CD14-positive monocyte (primary cell): ENCODE data around the gene SOBP. TPM values are rescaled to one million over a fixed set of nuclear protein-coding genes. Genes with fewer than 3 reads are reported as not detected.

ENCODE experiments used
- DNase-seq, 3 donors: peaks; one replicate each; pipeline ENCODE4 v3.0.0-alpha.2; 2011 to 2022
- H2AFZ ChIP-seq: 2 replicates; pipeline ENCODE4 v1.6.0; 2012; ENCODE audit warnings: mild to moderate bottlenecking, low read depth, low read length, inconsistent platforms; ENCODE audit not compliant: insufficient read depth, poor library complexity, severe bottlenecking
- H3K27ac ChIP-seq, 2 donors: 1 replicate in 1 of 2; 2 replicates in 1 of 2; pipeline ENCODE4 v1.5.1; 2012 to 2013; ENCODE audit warnings: low read length in 2 of 2, control low read depth in 1 of 2, inconsistent platforms in 1 of 2, low read depth in 1 of 2, mild to moderate bottlenecking in 1 of 2
- H3K27me3 ChIP-seq, 2 donors: one replicate each; pipeline versions ENCODE4 v1.6.0 to v1.6.1; 2011 to 2013; ENCODE audit warnings: low read length in 2 of 2; ENCODE audit not compliant: control insufficient read depth in 2 of 2, insufficient read depth in 2 of 2
- H3K36me3 ChIP-seq, 2 donors: replicated peaks in 1 of 2; 1 replicate in 1 of 2; 2 replicates in 1 of 2; pipeline versions ENCODE4 v1.5.1 to v1.6.1; 2012 to 2013; ENCODE audit warnings: low read length in 2 of 2, control low read depth in 1 of 2, inconsistent platforms in 1 of 2, mild to moderate bottlenecking in 1 of 2; ENCODE audit not compliant: insufficient read depth in 2 of 2, control insufficient read depth in 1 of 2
- H3K4me1 ChIP-seq, 2 donors: 1 replicate in 1 of 2; 2 replicates in 1 of 2; pipeline versions ENCODE4 v1.5.1 to v1.6.1; 2012 to 2013; ENCODE audit warnings: low read length in 2 of 2, control low read depth in 1 of 2, inconsistent platforms in 1 of 2, mild to moderate bottlenecking in 1 of 2, moderate library complexity in 1 of 2; ENCODE audit not compliant: insufficient read depth in 2 of 2, control insufficient read depth in 1 of 2
- H3K4me2 ChIP-seq: replicated peaks from 2 replicates; pipeline ENCODE3; 2012; ENCODE audit warnings: low read length, moderate library complexity, mild to moderate bottlenecking; ENCODE audit not compliant: poor library complexity, severe bottlenecking; ENCODE audit errors: extremely low read depth
- H3K4me3 ChIP-seq, 3 experiments: fragments of 200-600 bp in 1 of 3; sonication (generic) in 1 of 3; replicated peaks in 1 of 3; 1 replicate in 2 of 3; 2 replicates in 1 of 3; pipeline ENCODE4 v1.5.1; 2011 to 2013; ENCODE audit warnings: low read length in 3 of 3, mild to moderate bottlenecking in 3 of 3, control low read depth in 2 of 3, low read depth in 2 of 3, inconsistent platforms in 1 of 3, moderate library complexity in 1 of 3
- H3K79me2 ChIP-seq: 2 replicates; pipeline ENCODE4 v1.6.0; 2012; ENCODE audit warnings: mild to moderate bottlenecking, control low read depth, inconsistent platforms, low read length, moderate library complexity; ENCODE audit not compliant: insufficient read depth
- H3K9ac ChIP-seq: 2 replicates; pipeline ENCODE4 v1.6.0; 2017; ENCODE audit warnings: low read length, mild to moderate bottlenecking; ENCODE audit not compliant: insufficient read depth, poor library complexity, severe bottlenecking
- H3K9me3 ChIP-seq, 2 donors: replicated peaks in 1 of 2; 1 replicate in 1 of 2; 2 replicates in 1 of 2; pipeline versions ENCODE4 v1.5.1 to v1.6.1; 2012 to 2013; ENCODE audit warnings: low read length in 2 of 2, control low read depth in 1 of 2; ENCODE audit not compliant: control insufficient read depth in 1 of 2, insufficient read depth in 1 of 2
- H4K20me1 ChIP-seq: 2 replicates; pipeline ENCODE4 v1.6.0; 2012; ENCODE audit warnings: mild to moderate bottlenecking, low read length, control low read depth, moderate library complexity; ENCODE audit not compliant: insufficient read depth
- H3K27ac Mint-ChIP-seq, 7 donors: one replicate each; pipeline ENCODE4 v1.8.0; 2020; ENCODE audit warnings: mild to moderate bottlenecking in 7 of 7, mixed read lengths in 7 of 7, moderate library complexity in 6 of 7, inconsistent platforms in 2 of 7
- H3K27me3 Mint-ChIP-seq, 3 donors: one replicate each; pipeline ENCODE4 v1.8.0; 2021 to 2022; ENCODE audit warnings: low read depth in 3 of 3, mild to moderate bottlenecking in 3 of 3, mixed read lengths in 3 of 3, moderate library complexity in 3 of 3, inconsistent platforms in 1 of 3
- H3K36me3 Mint-ChIP-seq, 2 donors: one replicate each; pipeline ENCODE4 v1.8.0; 2020; ENCODE audit warnings: mixed read lengths in 2 of 2, inconsistent platforms in 1 of 2, mild to moderate bottlenecking in 1 of 2
- H3K4me1 Mint-ChIP-seq: one replicate; pipeline ENCODE4 v1.8.0; 2020; ENCODE audit warnings: mild to moderate bottlenecking, mixed read lengths
- H3K4me3 Mint-ChIP-seq, 2 donors: one replicate each; pipeline ENCODE4 v1.8.0; 2020; ENCODE audit warnings: mild to moderate bottlenecking in 2 of 2, mixed read lengths in 2 of 2, moderate library complexity in 1 of 2
- H3K9me3 Mint-ChIP-seq, 7 donors: one replicate each; pipeline ENCODE4 v1.8.0; 2020 to 2022; ENCODE audit warnings: mixed read lengths in 7 of 7, mild to moderate bottlenecking in 6 of 7, moderate library complexity in 6 of 7, inconsistent platforms in 2 of 7
- CTCF ChIP-seq: fragments of 200-600 bp; IDR thresholded peaks from one replicate; pipeline ENCODE4 v1.8.0; 2022; ENCODE audit warnings: antibody characterized with exemption, mild to moderate bottlenecking
- WGBS: methylation state at CpG from one replicate; pipeline ENCODE4 v1.1.5; 2013; ENCODE audit warnings: missing lambda C conversion rate; ENCODE audit not compliant: insufficient coverage; 5-methylcytosine and 5-hydroxymethylcytosine counted together
- intact Hi-C, 2 donors: fragments of 100-400 bp; cut with micrococcal nuclease; formaldehyde crosslinking; loops; one replicate each; pipeline versions ENCODE4 v1.15.0 to v1.15.1; 2023
- polyA plus RNA-seq, 3 donors: library from polyadenylated mRNA; depleted of rRNA in 1 of 3; unstranded in 2 of 3; stranded (reverse) in 1 of 3; fragments of 300-500 nt in 2 of 3; fragments of >200 nt in 1 of 3; fragmentation: Illumina TruSeq in 2 of 3; gene quantifications; 1 replicate in 2 of 3; 2 replicates in 1 of 3; pipeline ENCODE4 v1.2.3, GENCODE V29; 2012 to 2021

The SOBP gene
- polyA plus RNA-seq, 3 donors = not detected

- Mint-ChIP-seq H3K27me3 (no peaks in the 10 kb centered on the region), H3K36me3 (peaks cover 7 to 9% of the 10 kb centered on the region in 2 donors), H3K27ac (no peak overlapping the region), H3K4me3 (no peak overlapping the region), H3K4me1 (peaks cover 6% of the 10 kb centered on the region), H3K9me3 (peaks cover 0 to 3% (median 2%) of the 10 kb centered on the region in 7 donors)
- Histone ChIP-seq H3K4me1 (no peaks in the 10 kb centered on the region), H3K9ac (no peak overlapping the region), H3K4me3 (no peak overlapping the region), H3K27me3 (no peaks in the 10 kb centered on the region), H3K79me2 (peaks cover 3% of the 10 kb centered on the region), H3K36me3 (peaks cover 0 to 5% of the 10 kb centered on the region in 2 donors), H3K4me2 (no peak overlapping the region), H3K9me3 (no peaks in the 10 kb centered on the region), H2AFZ (no peak overlapping the region), H4K20me1 (peaks cover 7% of the 10 kb centered on the region), H3K27ac (no peak overlapping the region)
- DNase-seq = no peak
- no peak for TF ChIP-seq CTCF
- intact Hi-C loops = no loop called here
These were observed 49.0 kb upstream of the SOBP start for GRCh38 chr6:107440936-107441335.

- peaks cover 3 to 10% (median 7%) of the 10 kb centered on the region in 7 donors for H3K9me3 Mint-ChIP-seq
- intact Hi-C loops = no loop called here
- no peak overlapping the region for H3K9ac ChIP-seq
These were observed 48.2 kb upstream of the SOBP start for GRCh38 chr6:107441682-107442081.

More at GRCh38 chr6:107441682-107442081, 48.2 kb upstream of the SOBP start:
- H3K4me1 Mint-ChIP-seq = peaks cover 3% of the 10 kb centered on the region
- H3K4me1 ChIP-seq = no peaks in the 10 kb centered on the region
- peaks cover 3 to 4% of the 10 kb centered on the region in 2 donors for H3K9me3 ChIP-seq
- no peak overlapping the region for H3K4me3 Mint-ChIP-seq
- H3K36me3 ChIP-seq = peaks cover 0 to 5% of the 10 kb centered on the region in 2 donors
- peaks cover 7% of the 10 kb centered on the region for H4K20me1 ChIP-seq
- no peak for DNase-seq
- H3K36me3 Mint-ChIP-seq = peaks cover 12% of the 10 kb centered on the region in 2 donors
- no peak overlapping the region for H2AFZ ChIP-seq
- TF ChIP-seq CTCF = no peak
- no peak overlapping the region for H3K27ac ChIP-seq
- no peak overlapping the region for H3K27ac Mint-ChIP-seq
- no peaks in the 10 kb centered on the region for H3K27me3 ChIP-seq
- H3K4me3 ChIP-seq = no peak overlapping the region
- no peaks in the 10 kb centered on the region for H3K27me3 Mint-ChIP-seq
- no peak overlapping the region for H3K4me2 ChIP-seq
- WGBS = 100% methylated on average over 1 of the region's 1 CpG
- H3K79me2 ChIP-seq = peaks cover 3% of the 10 kb centered on the region
